ENCODE data around the gene KMO. TPM values are rescaled to one million over a fixed set of nuclear protein-coding genes. Genes with fewer than 3 reads are reported as not detected.

KMO gene
- total and polyA plus RNA-seq, 8 donors: 0.06 to 0.33 (median 0.18) TPM; not detected in 5

- no peaks in the 10 kb centered on the region for H3K9me3 ChIP-seq
- no peaks in the 10 kb centered on the region for H3K27me3 ChIP-seq
- whole genome bisulfite sequencing, 5 donors: 4 to 49% (median 6%) methylated on average over 7 to 81 of the region's 81 CpGs
- H3K27ac ChIP-seq: peak within 1 kb of the TSS; percentile 83 to 89 (median 84)
- H3K4me1 ChIP-seq: peaks cover 4 to 46% (median 29%) of the 10 kb centered on the region in 4 donors
- TF ChIP-seq POLR2AphosphoS5 (IDR thresholded peaks at IDR 0.05): peak in 2 of 3 donors; percentile 56 to 90
- TF ChIP-seq, protein P1, sequence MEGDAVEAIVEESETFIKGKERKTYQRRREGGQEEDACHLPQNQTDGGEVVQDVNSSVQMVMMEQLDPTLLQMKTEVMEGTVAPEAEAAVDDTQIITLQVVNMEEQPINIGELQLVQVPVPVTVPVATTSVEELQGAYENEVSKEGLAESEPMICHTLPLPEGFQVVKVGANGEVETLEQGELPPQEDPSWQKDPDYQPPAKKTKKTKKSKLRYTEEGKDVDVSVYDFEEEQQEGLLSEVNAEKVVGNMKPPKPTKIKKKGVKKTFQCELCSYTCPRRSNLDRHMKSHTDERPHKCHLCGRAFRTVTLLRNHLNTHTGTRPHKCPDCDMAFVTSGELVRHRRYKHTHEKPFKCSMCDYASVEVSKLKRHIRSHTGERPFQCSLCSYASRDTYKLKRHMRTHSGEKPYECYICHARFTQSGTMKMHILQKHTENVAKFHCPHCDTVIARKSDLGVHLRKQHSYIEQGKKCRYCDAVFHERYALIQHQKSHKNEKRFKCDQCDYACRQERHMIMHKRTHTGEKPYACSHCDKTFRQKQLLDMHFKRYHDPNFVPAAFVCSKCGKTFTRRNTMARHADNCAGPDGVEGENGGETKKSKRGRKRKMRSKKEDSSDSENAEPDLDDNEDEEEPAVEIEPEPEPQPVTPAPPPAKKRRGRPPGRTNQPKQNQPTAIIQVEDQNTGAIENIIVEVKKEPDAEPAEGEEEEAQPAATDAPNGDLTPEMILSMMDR (IDR thresholded peaks at IDR 0.05): no peak
- peak; percentile 96 to 98 for DNase-seq
- intact Hi-C loops (cut with DNase I; ENCODE audit: low total_unique reads): no loop called here
- peak within 1 kb of the TSS; percentile 63 to 84 (median 76) for H3K4me3 ChIP-seq
- peaks cover 0 to 6% (median 5%) of the 10 kb centered on the region in 4 donors for H3K36me3 ChIP-seq
These were observed 108.1 kb downstream of the KMO start, which contains the start of the genes CHML and OPN3 for GRCh38 chr1:241640149-241640866. TSS of gene CHML (minus strand) at chr1:241640369. CDS start at chr1:241635766, 4,603 bp downstream. TSS of gene OPN3 (minus strand) at chr1:241640369. CDS start at chr1:241640254, 115 bp downstream.

DNA sequence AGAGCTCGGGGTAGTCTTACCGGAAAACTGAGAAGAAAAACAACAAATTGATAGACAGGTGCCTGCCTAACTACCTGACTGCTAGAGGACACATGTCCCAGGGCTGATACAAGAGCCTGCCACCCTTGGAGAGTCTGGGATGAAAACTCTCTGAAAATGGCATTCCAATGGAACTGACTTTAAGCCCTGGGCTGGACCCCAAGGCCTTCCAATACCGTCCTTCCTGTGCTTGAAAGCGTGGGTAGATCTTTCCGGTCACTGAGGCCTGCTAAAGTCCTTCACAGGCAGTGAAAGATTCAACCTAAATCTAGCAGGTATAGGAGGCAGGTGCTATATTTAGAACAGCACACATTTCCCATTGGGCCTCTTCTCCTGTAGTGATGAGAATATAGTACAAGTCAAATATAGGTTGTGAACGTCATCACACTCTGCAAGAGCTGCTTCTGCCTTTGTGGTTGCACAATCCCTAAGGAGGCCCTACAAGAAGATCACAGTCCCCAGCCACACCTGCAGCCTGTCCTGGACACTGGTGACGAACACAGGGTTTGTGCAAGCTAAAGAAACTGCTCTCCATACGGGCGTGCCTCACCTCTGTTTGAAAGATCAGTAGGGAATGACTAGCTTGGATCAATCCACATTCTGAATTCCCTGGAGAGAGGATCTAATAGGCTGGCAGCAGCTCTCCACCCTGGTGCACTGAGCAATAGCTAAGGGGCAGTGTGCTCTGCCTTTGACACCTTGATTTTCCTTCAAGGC lies 108.9 kb downstream of the KMO start:
- Histone ChIP-seq H3K4me1 (peaks cover 4 to 45% (median 29%) of the 10 kb centered on the region in 4 donors), H3K4me3 (peak overlapping the region; percentile 63 to 84 (median 76)), H3K36me3 (no peaks in the 10 kb centered on the region), H3K9me3 (no peaks in the 10 kb centered on the region), H3K27me3 (no peaks in the 10 kb centered on the region), H3K27ac (peak overlapping the region; percentile 25 to 89 (median 83))
- peak in 1 of 2 donors; percentile 39 for DNase-seq
- intact Hi-C loops (cut with DNase I; ENCODE audit: low total_unique reads): no loop called here
- TF ChIP-seq POLR2AphosphoS5 (IDR thresholded peaks at IDR 0.05): no peak
- no peak for TF ChIP-seq EP300 (IDR thresholded peaks at IDR 0.05)
- TF ChIP-seq, protein P1 (IDR thresholded peaks at IDR 0.05): no peak
- no peak for TF ChIP-seq POLR2A (IDR thresholded peaks at IDR 0.05)
- WGBS, 5 donors: 86 to 88% (median 87%) methylated on average over 8 to 9 of the region's 9 CpGs

DNA sequence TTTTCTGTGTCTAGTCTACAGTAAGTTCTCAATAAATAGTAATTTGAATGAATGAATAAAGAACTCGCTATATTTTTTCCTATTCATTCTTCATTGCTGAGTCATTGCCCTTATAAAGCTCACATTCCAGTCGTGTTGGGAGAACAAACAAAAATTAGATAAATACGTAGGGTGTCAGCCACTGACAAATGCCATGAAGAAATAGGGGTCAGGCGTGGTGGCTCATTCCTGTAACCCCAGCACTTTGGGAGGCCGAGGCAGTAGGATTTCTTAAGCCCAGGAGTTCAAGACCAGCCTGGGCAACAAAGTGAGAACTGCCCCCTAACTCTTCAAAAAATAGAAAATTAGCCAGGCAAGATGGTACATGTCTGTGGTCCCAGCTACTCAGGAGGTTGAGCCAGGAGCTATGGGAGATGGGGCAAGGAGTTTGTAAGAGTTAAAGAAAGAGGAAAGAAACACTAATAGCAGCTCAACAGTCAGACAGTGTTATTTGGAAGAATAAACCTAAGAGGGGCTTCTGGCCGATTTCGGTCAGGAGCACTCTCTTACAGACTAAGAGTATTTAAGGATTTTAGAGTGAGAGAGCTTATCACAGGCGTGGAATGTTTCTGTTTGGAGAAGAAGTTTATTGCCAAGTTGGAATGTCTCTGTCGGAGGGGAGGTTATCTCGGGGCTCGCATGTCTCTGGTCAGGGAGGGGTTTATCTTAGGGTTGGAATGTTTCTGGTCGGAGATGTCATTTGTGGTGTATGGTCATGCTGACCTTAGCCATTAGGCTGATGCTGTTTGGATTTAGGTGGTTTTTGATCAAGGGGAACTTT lies 109.8 kb downstream of the KMO start:
- no peaks in the 10 kb centered on the region for H3K36me3 ChIP-seq
- intact Hi-C loops (cut with DNase I; ENCODE audit: low total_unique reads): no loop called here

More for the DNA sequence above, 109.8 kb downstream of the KMO start:
- WGBS, 5 donors: 39 to 58% (median 46%) methylated on average over 12 of the region's 12 CpGs
- no peaks in the 10 kb centered on the region for H3K9me3 ChIP-seq
- H3K4me3 ChIP-seq: no peak overlapping the region
- TF ChIP-seq POLR2AphosphoS5 (IDR thresholded peaks at IDR 0.05): no peak
- TF ChIP-seq POLR2A (IDR thresholded peaks at IDR 0.05): no peak
- TF ChIP-seq, protein P1 (IDR thresholded peaks at IDR 0.05): no peak
- TF ChIP-seq EP300 (IDR thresholded peaks at IDR 0.05): no peak
- H3K27ac ChIP-seq: peak overlapping the region in 3 of 5 donors; percentile 34 to 89 (median 43)
- peaks cover 4 to 37% (median 25%) of the 10 kb centered on the region in 4 donors for H3K4me1 ChIP-seq
- no peaks in the 10 kb centered on the region for H3K27me3 ChIP-seq
- no peak for DNase-seq
